HG02973 (cell line): Measurements from ENCODE around the gene FAM221A.
"Not testable (repeated sequence)": the region's sequence is repeated elsewhere in the genome, so short reads cannot be mapped to it uniquely, and the experiment has no call there.

Experiments
- ATAC-seq: cut with Tn5 transposase; IDR thresholded peaks from one replicate; pipeline ENCODE4 v1.9.1; 2021; ENCODE audit warnings: moderate library complexity; ENCODE audit not compliant: unreplicated experiment

Gene FAM221A

DNA sequence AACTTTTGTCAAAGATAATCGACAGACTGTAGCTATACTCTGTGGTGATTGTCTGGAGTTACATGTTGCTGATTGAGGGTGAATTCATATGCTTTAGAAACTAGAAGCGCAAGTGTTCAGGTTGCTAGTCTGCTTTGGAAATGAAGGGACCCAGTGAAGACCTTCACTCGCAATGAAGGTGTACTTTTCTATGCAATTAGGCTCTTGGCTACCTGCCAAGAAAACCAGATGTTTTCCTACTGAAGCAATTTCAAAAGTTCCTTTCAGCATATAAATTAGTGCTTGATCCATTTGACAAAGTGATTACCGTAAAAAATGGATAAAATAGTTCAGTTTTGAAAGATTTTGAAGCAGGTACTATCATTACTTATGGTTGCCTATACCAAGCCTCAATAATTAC is 20.0 kb downstream of the FAM221A start:
- no peak for ATAC-seq

DNA sequence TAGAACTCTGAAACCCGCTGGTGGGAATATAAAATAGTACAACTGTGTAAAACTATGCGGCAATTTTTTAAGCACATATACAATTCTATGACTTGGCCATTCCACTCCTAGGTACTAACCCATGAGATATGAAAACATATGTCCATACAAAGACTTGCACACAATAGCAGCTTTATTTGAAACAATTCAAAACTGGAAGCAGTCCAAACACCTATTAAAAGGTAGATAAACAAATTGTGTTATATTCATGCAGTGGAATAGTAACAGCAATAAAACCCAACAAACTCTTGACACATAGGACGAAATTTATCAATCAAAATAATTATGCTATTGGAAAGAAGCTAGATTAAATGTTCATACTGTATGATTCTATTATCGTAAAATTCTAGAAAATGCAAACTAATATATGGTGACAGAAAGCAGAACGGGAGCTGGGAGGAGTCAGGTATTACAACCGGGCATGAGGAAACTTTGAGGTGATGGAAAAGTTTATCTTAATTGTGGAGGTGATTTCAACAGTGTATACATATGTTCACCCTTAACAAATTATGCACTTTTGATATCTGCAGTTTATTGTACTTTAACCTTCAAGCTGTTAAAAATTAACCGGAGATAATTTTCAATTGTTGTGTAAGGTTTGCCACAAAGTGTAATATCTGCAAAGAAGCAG is 29.2 kb downstream of the FAM221A start:
- ATAC-seq: no peak

DNA sequence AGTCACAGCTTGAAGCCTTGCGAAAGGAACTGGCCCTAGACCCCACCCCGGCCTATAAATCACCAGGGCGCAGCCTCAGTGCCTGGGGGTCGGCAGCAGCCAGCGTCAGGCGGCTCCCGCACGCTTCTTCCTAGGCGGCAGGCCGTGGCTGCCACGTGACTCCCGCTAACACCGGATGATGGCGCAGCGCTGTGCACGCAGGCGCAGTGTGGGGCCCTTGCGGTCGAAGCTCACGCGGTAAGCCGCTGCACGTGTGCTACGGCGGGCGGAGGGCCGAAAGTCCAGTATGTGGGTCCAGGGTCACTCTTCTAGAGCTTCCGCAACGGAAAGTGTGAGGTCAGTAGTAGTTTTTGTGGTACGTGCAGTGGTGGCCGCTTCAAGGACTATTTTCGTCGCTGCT is 30.0 kb downstream of the FAM221A start, which contains the start of gene STK31:
TSS of gene STK31 (plus strand) at position 220 of the 400 bp plus-strand sequence. CDS start at position 287, 67 bp downstream.
- ATAC-seq: no peak

DNA sequence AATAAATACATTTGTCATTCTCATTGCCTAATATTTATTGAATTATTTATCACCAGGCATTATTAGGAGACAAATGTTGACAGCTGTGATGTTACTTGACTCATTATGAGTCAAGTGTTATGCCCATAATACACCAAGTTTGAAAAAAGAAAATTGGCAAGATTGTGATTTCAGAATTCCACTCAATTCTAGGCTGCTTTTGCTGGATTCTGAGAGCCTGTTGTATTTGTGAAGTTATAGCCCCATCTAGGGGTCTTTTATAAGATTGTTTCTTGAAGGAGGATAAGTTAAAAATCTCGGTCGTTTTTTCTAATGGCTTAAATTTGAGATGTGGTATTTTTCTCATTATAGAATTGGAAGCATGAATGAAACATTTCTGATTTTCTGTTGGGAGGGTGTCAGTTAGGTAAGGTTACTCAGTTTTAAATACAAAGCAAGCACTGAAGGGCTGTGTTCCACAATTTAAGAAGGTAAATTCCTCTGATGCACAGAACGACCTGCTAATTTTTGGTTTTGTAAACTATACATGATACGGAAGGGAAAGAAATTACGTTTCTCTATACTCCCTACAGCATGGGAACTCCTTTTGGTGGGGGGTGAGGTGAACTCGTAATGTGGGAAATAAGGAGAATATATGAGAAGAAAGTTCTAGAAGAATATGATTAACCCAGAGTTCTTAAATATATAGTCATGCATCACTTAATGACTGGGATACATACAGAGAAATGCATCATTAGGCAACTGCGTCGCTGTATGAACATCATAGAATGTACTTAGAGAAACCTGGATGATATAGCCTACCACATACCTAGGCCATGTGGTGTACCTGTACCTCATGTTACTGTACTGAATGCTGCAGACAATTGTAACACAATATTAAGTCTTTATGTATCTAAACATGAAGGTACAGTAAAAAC is 32.6 kb downstream of the FAM221A start:
- no peak for ATAC-seq

DNA sequence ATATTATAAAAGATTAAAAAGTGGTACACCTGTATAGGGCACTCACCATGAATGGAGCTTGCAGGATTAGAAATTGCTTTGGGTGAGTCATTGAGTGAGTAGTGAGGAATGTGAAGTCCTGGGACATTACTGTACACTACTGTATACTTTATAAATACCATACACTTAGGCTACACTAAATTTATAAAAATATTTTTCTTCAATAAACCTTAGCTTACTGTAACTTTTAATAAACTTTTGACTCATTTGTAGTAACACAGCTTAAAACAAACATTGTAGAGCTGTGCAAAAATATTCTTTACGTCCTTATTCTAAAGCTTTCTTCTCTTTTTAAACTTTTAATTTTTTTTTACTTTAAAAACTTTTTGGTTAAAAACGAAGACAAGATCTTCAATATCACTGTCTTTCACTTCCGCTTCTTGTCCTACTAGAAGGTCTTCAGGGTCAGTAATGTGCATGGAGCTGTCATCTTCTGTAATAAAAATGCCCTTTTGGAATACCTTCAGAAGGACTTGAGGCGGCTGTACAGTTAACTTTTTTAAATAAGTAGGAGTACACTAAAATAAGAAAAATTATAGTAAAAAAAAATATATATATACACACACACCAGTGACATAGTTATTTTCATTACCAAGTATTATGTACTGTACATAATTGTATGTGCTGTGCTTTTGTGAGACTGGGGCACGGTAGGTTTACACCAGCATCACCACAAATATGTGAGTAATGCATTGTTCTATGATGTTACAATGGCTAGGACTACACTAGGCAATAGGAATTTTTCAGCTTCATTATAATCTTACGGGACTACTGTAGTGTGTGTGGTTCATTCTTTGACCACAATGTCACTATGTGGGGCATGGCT is 33.5 kb downstream of the FAM221A start:
- no peak for ATAC-seq

DNA sequence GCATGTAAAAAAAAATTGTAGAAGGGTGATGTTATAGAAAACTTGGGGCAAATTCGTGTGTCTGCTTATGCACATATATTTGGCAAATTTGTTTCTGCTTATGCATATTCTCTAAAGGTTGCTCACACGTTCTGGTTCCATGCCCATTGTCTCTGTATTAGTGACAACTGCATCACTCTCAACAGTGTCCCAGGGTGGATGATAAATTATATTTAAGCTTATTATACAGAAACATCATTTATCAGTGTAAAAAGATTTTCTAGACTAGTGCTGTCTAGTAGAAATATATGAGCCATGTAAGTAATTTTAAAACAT is 34.1 kb downstream of the FAM221A start:
- ATAC-seq: no peak

DNA sequence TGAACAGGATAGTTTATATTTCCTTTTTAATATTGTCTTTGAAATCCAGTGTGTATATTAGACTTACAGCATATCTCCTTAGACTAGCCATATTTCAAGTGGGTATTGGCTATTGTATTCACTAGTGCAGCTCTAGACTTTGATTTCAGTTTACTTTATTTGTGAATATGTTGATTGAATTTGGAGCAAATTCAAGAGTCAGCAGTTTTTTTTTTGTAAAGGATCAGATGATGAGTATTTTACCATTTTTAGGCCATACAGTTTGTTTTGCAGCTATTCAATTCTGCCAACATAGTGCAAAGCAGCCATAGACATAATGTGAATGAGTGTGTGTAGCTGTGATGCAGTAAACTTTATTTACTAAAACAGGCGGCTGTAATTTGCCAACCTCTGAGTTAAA is 34.6 kb downstream of the FAM221A start:
- no peak for ATAC-seq

DNA sequence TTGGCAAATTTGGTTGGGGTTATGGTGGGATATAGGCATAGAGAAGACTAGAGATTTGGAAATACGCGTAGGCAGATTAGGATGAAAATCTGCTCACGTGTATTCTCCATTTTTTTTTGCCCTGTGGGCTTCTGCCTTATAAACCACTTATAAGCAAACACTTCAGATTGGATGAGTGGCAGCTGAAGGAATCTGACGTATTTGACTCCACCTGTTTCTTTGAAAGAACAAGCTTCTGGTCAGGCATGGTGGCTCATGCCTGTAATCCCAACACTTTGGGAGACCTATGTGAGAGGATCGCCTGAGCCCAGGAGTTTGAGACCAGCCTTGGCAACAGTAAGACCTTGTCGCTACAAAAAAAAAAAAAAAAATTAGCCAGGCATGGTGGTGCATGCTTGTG is 35.1 kb downstream of the FAM221A start:
- ATAC-seq: no peak

DNA sequence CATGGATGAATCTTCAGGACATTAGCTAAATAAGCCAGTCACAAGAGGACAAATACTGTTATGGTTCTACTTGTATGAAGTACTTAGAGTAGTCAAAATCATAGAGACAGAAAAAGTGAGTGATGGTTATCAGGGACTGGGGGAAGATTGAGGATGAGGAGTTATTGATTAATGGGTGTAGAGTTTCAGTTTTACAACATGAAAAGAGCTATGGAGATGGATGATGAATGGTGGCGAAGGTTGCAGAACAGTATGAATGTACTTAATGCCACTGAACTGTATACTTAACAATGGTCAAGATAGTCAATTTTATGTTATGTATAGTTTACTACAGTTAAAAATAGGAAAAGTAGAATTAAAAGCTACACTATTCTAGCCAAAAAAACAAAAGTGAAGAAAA is 37.8 kb downstream of the FAM221A start:
- no peak for ATAC-seq

DNA sequence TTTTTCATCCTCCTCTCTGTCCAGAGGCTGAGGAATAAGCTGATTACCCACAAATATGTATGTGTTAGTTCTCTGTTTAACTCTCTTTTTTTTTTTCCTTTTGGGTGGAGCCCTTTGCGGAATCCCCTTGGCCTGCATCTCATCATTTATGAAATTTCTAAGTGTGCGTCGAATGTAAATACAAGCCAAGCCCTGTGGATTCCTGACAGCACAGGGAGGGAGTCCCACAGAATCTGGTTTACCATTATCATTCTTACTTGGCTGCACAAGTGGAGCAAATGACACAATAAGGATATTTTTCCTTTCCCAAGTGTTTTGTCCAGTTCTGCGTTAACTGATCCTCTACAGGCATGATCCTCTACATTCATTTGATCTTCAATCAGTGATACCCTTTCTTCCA is 41.5 kb downstream of the FAM221A start:
- no peak for ATAC-seq

DNA sequence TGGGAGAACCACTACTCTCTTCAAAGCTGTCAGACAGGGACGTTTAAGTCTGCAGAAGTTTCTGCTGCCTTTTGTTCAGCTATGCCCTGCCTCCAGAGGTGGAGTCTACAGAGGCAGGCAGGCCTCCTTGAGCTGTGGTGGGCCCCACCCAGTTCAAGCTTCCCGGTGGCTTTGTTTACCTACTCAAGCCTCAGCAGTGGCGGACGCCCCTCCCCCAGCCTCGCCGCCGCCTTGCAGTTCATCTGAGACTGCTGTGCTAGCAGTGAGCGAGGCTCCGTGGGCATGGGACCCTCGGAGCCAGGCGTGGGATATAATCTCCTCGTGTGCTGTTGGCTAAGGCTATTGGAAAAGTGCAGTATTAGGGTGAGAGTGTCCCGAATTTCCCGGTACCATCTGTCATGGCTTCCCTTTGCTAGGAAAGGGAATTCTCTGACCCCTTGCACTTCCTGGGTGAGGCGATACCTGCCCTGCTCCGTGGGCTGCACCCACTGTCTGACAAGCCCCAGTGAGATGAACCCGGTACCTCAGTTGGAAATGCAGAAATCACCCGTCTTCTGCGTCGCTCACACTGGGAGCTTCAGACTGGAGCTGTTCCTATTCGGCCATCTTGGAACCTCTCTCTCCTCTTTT is 42.7 kb downstream of the FAM221A start:
- not testable (repeated sequence) for ATAC-seq

DNA sequence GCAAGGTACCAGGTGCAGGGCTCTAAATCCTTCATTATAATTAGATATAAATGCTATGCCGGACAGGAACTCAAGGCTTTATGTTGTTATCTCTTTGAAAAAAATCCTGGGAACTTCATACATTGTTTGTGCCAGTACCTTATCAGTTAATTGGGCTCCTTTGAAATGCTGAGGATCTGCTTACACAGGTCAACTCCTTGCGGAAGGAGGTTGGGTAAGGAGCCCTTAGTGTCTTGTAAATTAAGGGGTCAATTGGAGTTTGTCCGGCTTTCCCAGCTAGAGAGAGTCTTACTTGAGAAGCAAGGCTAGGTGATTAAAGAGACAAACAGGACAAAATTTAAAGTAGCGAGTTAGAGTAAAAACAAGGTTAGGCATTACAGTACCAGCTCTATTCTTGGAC is 44.1 kb downstream of the FAM221A start:
- not testable (repeated sequence) for ATAC-seq

DNA sequence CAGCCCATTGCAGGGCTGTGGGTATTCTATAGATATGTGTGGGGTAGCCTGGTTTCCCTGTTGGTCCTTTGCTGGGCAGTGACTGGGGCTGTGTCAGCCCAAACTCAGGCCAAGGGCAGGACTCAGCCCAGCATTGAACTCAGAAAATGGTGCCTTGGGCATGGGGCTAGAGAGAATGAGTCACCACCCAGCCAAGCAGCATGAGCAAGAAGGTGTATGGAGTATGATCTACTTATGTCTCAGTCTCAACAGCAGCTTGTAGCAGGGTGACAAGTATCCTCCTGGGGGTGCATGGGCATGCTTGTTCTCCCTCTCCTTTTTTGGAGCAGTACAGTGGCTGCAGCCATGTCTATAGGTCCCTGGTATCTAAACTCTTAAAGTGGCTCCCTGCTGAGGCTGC is 62.1 kb downstream of the FAM221A start:
- ATAC-seq: no peak

DNA sequence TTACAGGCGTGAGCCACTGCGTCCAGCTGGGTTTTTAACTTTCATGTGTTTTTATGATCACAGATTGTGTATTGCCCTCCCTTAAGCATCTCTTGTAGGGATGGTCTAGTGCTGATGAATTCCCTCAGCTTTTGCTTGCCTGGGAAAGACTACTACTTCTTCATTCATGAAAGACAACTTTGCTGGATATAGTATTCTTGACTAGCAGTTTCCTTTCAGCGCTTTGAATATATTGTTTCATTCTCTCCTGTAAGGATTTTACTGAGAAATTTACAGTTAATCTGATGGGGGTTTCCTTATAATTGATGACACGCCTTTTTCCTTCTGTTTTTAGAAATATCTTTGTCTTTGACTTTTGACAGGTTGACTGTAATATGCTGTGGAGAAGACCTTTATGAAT is 63.2 kb downstream of the FAM221A start:
- no peak for ATAC-seq

DNA sequence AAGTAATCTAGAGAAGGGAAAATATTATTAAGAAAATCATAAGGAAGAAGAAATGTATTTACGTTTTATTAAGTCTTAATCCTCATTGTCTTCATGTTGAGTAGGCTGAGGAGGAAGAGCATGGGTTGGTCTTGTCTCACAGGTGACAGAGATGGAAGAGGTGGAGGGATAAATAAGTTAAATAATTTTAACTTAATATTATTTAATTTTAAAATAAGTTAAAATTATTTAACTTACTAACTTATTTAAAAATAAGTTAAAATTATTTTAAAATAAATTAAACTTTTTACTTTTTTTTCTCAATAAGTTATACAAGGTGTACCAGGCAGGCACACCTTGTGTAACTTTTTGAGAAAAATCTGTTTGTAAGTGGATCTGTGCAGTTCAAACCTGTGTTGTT is 66.6 kb downstream of the FAM221A start:
- no peak for ATAC-seq

DNA sequence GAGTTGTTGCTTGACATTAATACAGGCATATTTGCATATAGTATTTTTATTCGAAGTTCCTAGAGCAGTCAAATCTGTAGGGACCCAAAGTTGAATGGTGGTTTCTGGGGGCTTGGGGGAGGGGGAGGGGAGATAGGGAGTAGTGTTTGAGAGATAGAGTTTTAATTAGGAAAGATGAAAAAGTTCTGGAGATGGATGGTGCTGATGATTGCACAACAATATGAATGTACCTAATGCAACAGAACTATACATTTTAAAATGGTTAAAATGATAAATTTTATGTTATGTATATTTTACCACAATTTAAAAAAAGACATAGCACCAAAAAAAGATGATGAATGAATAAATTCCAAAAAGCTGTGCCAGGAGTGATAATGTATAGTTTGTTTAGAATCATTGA is 71.9 kb downstream of the FAM221A start:
- no peak for ATAC-seq
